ENCODE results near the gene ALG10B. TPM values are rescaled to one million over a fixed set of nuclear protein-coding genes. Genes with fewer than 3 reads are reported as not detected.

ALG10B gene
- total and polyA plus RNA-seq, 2 of the 8 experiments (the other 6 are each of a cell fraction or from before 2014, with no cell fraction given), result 3.2 to 5.4 TPM

DNA sequence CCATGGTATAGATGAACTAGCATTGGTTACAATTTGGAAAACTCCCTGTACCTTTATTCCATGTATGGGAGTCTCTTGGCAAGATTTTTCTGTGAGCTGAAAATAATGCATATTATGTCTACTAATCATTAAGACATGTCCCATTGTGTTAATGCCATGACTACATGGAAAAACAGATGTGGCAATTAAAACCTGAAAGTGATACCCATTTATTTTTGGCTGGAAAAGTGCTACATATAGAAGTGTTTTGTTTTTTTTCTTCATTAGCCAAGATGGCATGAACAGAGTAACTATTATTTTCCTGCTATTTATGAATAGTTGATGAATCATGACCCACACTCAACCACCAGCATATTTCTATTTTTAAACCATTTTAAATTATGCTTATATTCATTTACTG, 58.2 kb downstream of the ALG10B start:
- H3K18ac ChIP-seq (ENCODE audit: extremely low read depth, low read length), result no peak overlapping the region
- H3K56ac ChIP-seq (replicated peaks; ENCODE audit: insufficient read length, low read depth, low read length), result no peak overlapping the region
- no peak overlapping the region for H4K5ac ChIP-seq (ENCODE audit: insufficient read length, low read depth, low read length)
- no peak overlapping the region for H3K14ac ChIP-seq (ENCODE audit: insufficient read length)
- no peaks in the 10 kb centered on the region for H3K9me3 ChIP-seq (ENCODE audit: insufficient read depth in 2 of 2, low read depth in 1 of 2, low read length in 1 of 2)
- POLR2A ChIA-PET (ENCODE audit: partially characterized antibody), result no interaction called here
- H3K79me1 ChIP-seq (ENCODE audit: low read depth, low read length), result no peaks in the 10 kb centered on the region
- no peaks in the 10 kb centered on the region for H4K20me1 ChIP-seq (replicated peaks in 1 of 2; ENCODE audit: control insufficient read depth in 1 of 2, insufficient read depth in 2 of 2, low read length in 2 of 2)
- H3K27ac ChIP-seq (ENCODE audit: low read depth, low read length), result no peak overlapping the region
- H3K23ac ChIP-seq (ENCODE audit: insufficient read length), result no peak overlapping the region
- H2BK12ac ChIP-seq (ENCODE audit: low read depth, low read length), result no peak overlapping the region
- H3K23me2 ChIP-seq (ENCODE audit: low read depth, low read length), result no peaks in the 10 kb centered on the region
- no peak overlapping the region for H3K4me3 ChIP-seq (ENCODE audit: extremely low read depth in 1 of 4, insufficient read depth in 2 of 4, low read depth in 3 of 4, low read length in 4 of 4)
- CTCF ChIA-PET (ENCODE audit: partially characterized antibody), result no interaction called here
- H2BK15ac ChIP-seq (ENCODE audit: low read length), result no peak overlapping the region
- H3K79me2 ChIP-seq (ENCODE audit: control insufficient read depth in 1 of 2, insufficient read depth in 2 of 2, low read length in 2 of 2), result no peaks in the 10 kb centered on the region
- FAIRE-seq (no peak), DNase-seq (ENCODE audit: low read depth in 1 of 2, low spot score in 2 of 2) (no peak)
- no peaks in the 10 kb centered on the region for H3K27me3 ChIP-seq (replicated peaks in 1 of 4; ENCODE audit: control insufficient read depth in 3 of 4, extremely low read depth in 1 of 4, insufficient read depth in 3 of 4, low read length in 3 of 4)
- H3K36me3 ChIP-seq (ENCODE audit: control insufficient read depth in 2 of 4, insufficient read depth in 4 of 4, low read length in 3 of 4), result no peaks in the 10 kb centered on the region
- no peak overlapping the region for H2BK20ac ChIP-seq (ENCODE audit: low read length)
- H3K4me2 ChIP-seq (ENCODE audit: insufficient read depth in 1 of 2, low read depth in 2 of 2, low read length in 2 of 2), result no peak overlapping the region
- H2AFZ ChIP-seq (ENCODE audit: low read length), result no peak overlapping the region
- H2AK5ac ChIP-seq (ENCODE audit: low read depth, low read length), result no peak overlapping the region
- H3K9ac ChIP-seq (replicated peaks in 1 of 4; ENCODE audit: extremely low read depth in 1 of 4, low read depth in 3 of 4, low read length in 3 of 4), result no peak overlapping the region
- H2BK120ac ChIP-seq (replicated peaks; ENCODE audit: low read depth, low read length), result no peak overlapping the region
- TF ChIP-seq BACH1 (IDR thresholded peaks at IDR 0.05; ENCODE audit: low read length), result no peak
- TF ChIP-seq CHD2 (IDR thresholded peaks at IDR 0.05; ENCODE audit: low read length), result no peak
- no peak for TF ChIP-seq POU5F1 (IDR thresholded peaks at IDR 0.05; ENCODE audit: low read depth, low read length)
- TF ChIP-seq GTF2F1 (IDR thresholded peaks at IDR 0.05; ENCODE audit: borderline replicate concordance, low read depth, low read length), result no peak
- no peak overlapping the region for H3K4ac ChIP-seq (replicated peaks; ENCODE audit: insufficient read length, low read depth, low read length)
- H4K91ac ChIP-seq (replicated peaks; ENCODE audit: insufficient read length, low read length), result no peak overlapping the region
- H3K4me1 ChIP-seq (replicated peaks in 1 of 4; ENCODE audit: control insufficient read depth in 3 of 4, insufficient read depth in 4 of 4, low read length in 3 of 4), result no peaks in the 10 kb centered on the region
- no peak overlapping the region for H4K8ac ChIP-seq (ENCODE audit: extremely low read depth, insufficient read depth, low read length)
- H2BK5ac ChIP-seq (ENCODE audit: low read depth, low read length), result no peak overlapping the region

Small RNAs within 50 kb of the gene (small RNA-seq; reads per million reads assigned to genes)
- gene RF00019 (ENCODE audit: insufficient read depth), result not detected
